Upper lobe of left lung (tissue), 6 donors: ENCODE data around the gene MGLL. TPM values are rescaled to one million over a fixed set of nuclear protein-coding genes. Genes with fewer than 3 reads are reported as not detected.

Source experiments
- ATAC-seq, 2 donors: fragments of 200-7000 bp; cut with Tn5 transposase; one replicate each; pipeline ENCODE4 v1.9.1; 2022; ENCODE audit warnings: mild to moderate bottlenecking in 2 of 2, moderate library complexity in 2 of 2; ENCODE audit not compliant: low FRiP score in 2 of 2
- DNase-seq, 2 donors: peaks; one replicate each; pipeline ENCODE4 v3.0.0-alpha.2; 2019 to 2020
- H3K27ac ChIP-seq, 4 donors: fragments of 200-600 bp; sonication (generic); one replicate each; pipeline ENCODE4 v1.5.1; 2016 to 2019
- H3K27me3 ChIP-seq, 4 donors: fragments of 200-600 bp; sonication (generic); one replicate each; pipeline ENCODE4 v1.5.1; 2017 to 2019
- H3K36me3 ChIP-seq, 4 donors: fragments of 200-600 bp; sonication (generic); one replicate each; pipeline ENCODE4 v1.5.1; 2016 to 2019
- H3K4me1 ChIP-seq, 4 donors: fragments of 200-600 bp; sonication (generic); one replicate each; pipeline ENCODE4 v1.5.1; 2018 to 2019
- H3K4me3 ChIP-seq, 4 donors: fragments of 200-600 bp; sonication (generic); one replicate each; pipeline ENCODE4 v1.5.1; 2017 to 2019; ENCODE audit warnings: mild to moderate bottlenecking in 2 of 4, moderate library complexity in 1 of 4
- H3K9me3 ChIP-seq, 4 donors: fragments of 200-600 bp; sonication (generic); one replicate each; pipeline ENCODE4 v1.5.1; 2018 to 2019
- CTCF ChIP-seq, 6 experiments: fragments of 450-650 bp in 4 of 6; fragments of 200-600 bp in 2 of 6; sonication (generic) in 2 of 6; IDR thresholded peaks; one replicate each; pipeline ENCODE4 v1.5.1; 2016 to 2019; ENCODE audit warnings: antibody characterized with exemption in 6 of 6
- EP300 ChIP-seq, 4 donors: sonication (generic); formaldehyde crosslinking; IDR thresholded peaks; one replicate each; pipeline ENCODE4 v1.5.1; 2017; ENCODE audit warnings: antibody characterized with exemption in 4 of 4, control low read depth in 2 of 4
- POLR2A ChIP-seq, 4 donors: fragments of 450-650 bp; IDR thresholded peaks; one replicate each; pipeline ENCODE4 v1.5.1; 2016 to 2017; ENCODE audit warnings: antibody characterized with exemption in 4 of 4, mild to moderate bottlenecking in 2 of 4
- POLR2AphosphoS5 ChIP-seq, 2 donors: sonication (generic); formaldehyde crosslinking; IDR thresholded peaks; one replicate each; pipeline ENCODE4 v1.5.1; 2017; ENCODE audit warnings: antibody characterized with exemption in 2 of 2
- WGBS, 2 donors: methylation state at CpG; one replicate each; pipeline ENCODE4 v1.1.5; 2017 to 2018; 5-methylcytosine and 5-hydroxymethylcytosine counted together
- total RNA-seq, 6 donors: library from RNA; depleted of rRNA in 4 of 6; stranded (reverse); fragments of >200 nt in 4 of 6; gene quantifications; one replicate each; pipeline versions ENCODE4 v1.1.0 to v1.2.1, GENCODE V29; 2016 to 2021
- donor health status: DM: no; HTN: no; CAD: no; lungs with moderate emphysema.
- donor health status: DM: no; HTN: yes; CAD: no; lungs with severe emphysema.

The MGLL gene
- total RNA-seq, 6 donors from 2014 or later, result 128 to 253 (median 190) TPM

DNA sequence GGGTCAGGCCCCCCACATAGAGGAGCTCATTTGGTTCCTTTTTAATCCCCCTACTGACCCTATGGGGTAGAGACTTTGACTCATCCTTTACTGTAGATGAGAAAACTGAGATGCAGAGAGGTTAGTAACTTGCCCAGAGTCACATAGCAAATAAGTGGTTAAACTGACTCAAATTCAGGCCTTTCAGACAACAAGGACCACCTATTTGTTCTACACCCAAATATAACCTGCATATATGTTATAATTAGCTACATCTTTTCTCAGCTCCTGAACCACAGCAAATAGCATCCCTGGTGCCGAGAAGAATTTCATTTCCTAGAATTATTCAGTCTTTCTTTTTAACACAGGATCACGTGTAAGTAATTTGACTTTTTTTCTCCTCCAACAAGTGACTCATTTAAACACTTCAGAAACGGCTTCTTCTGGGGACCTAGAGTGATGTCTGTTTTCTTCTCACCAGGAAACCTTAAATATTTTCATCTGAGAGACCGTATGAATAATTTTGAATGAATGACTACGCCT is 57.4 kb downstream of the MGLL start:
- no peaks in the 10 kb centered on the region for H3K36me3 ChIP-seq
- H3K9me3 ChIP-seq, result no peaks in the 10 kb centered on the region
- WGBS, 2 donors, result 65 to 68% methylated on average over 5 of the region's 5 CpGs
- DNase-seq (no peak), ATAC-seq (no peak)
- H3K27ac ChIP-seq, result peak overlapping the region in 1 of 4 donors; percentile 21
- no peaks in the 10 kb centered on the region for H3K27me3 ChIP-seq
- peaks cover 34 to 51% (median 43%) of the 10 kb centered on the region in 4 donors for H3K4me1 ChIP-seq
- TF ChIP-seq POLR2AphosphoS5 (IDR thresholded peaks at IDR 0.05) (no peak), POLR2A (IDR thresholded peaks at IDR 0.05) (no peak), CTCF (IDR thresholded peaks at IDR 0.05) (no peak), EP300 (IDR thresholded peaks at IDR 0.05) (no peak)
- H3K4me3 ChIP-seq, result no peak overlapping the region

- peaks cover 34 to 51% (median 43%) of the 10 kb centered on the region in 4 donors for H3K4me1 ChIP-seq
- H3K36me3 ChIP-seq, result no peaks in the 10 kb centered on the region
- H3K9me3 ChIP-seq, result no peaks in the 10 kb centered on the region
- no peak overlapping the region for H3K4me3 ChIP-seq
- TF ChIP-seq EP300 (IDR thresholded peaks at IDR 0.05) (no peak), POLR2A (IDR thresholded peaks at IDR 0.05) (no peak), POLR2AphosphoS5 (IDR thresholded peaks at IDR 0.05) (no peak), CTCF (IDR thresholded peaks at IDR 0.05) (no peak)
- H3K27me3 ChIP-seq, result no peaks in the 10 kb centered on the region
- ATAC-seq (no peak), DNase-seq (no peak)
- peak overlapping the region in 1 of 4 donors; percentile 82 for H3K27ac ChIP-seq
- 82 to 85% methylated on average over 8 of the region's 8 CpGs for WGBS, 2 donors
Observed at GRCh38 chr3:127764301-127764700, 58.0 kb downstream of the MGLL start.

- DNase-seq, result no peak
- Histone ChIP-seq H3K27ac (peak overlapping the region in 3 of 4 donors; percentile 80 to 90 (median 82)), H3K36me3 (no peaks in the 10 kb centered on the region), H3K27me3 (no peaks in the 10 kb centered on the region), H3K4me3 (no peak overlapping the region), H3K9me3 (no peaks in the 10 kb centered on the region), H3K4me1 (peaks cover 34 to 46% (median 39%) of the 10 kb centered on the region in 4 donors)
- ATAC-seq, result no peak
- WGBS, 2 donors, result 53 to 61% methylated on average over 7 of the region's 7 CpGs
- TF ChIP-seq POLR2AphosphoS5 (IDR thresholded peaks at IDR 0.05) (no peak), POLR2A (IDR thresholded peaks at IDR 0.05) (no peak), CTCF (IDR thresholded peaks at IDR 0.05) (no peak), EP300 (IDR thresholded peaks at IDR 0.05) (no peak)
Observed at GRCh38 chr3:127763816-127764215, 58.5 kb downstream of the MGLL start.

GRCh38 chr3:127763337-127763736 is 59.0 kb downstream of the MGLL start:
- no peak for DNase-seq
- peaks cover 34 to 42% (median 36%) of the 10 kb centered on the region in 4 donors for H3K4me1 ChIP-seq
- peak overlapping the region in 3 of 4 donors; percentile 80 to 90 (median 82) for H3K27ac ChIP-seq

More at GRCh38 chr3:127763337-127763736, 59.0 kb downstream of the MGLL start:
- Histone ChIP-seq H3K4me3 (no peak overlapping the region), H3K36me3 (no peaks in the 10 kb centered on the region), H3K9me3 (no peaks in the 10 kb centered on the region), H3K27me3 (no peaks in the 10 kb centered on the region)
- TF ChIP-seq POLR2AphosphoS5 (IDR thresholded peaks at IDR 0.05) (no peak), EP300 (IDR thresholded peaks at IDR 0.05) (no peak), POLR2A (IDR thresholded peaks at IDR 0.05) (no peak), CTCF (IDR thresholded peaks at IDR 0.05) (no peak)
- ATAC-seq, result no peak
- WGBS, 2 donors, result 75 to 84% methylated on average over 7 to 8 of the region's 8 CpGs
